Myocyte (in vitro differentiated cells): ENCODE data around the gene DGKB. TPM values are rescaled to one million over a fixed set of nuclear protein-coding genes. Genes with fewer than 3 reads are reported as not detected.
A peak's percentile ranks its signal among the peaks of the same experiment; 100 is the strongest.

ENCODE experiments used
- DNase-seq: peaks from one replicate; pipeline ENCODE4 v3.0.0-alpha.2; 2012; ENCODE audit warnings: low read depth
- total RNA-seq: library from RNA; depleted of rRNA; stranded (reverse); fragments of >200 nt; gene quantifications from 2 replicates; pipeline ENCODE4 v1.2.3, GENCODE V29; 2014

DGKB gene
- total RNA-seq, 1 donor from 2014 or later, result 3.7 TPM

DNA sequence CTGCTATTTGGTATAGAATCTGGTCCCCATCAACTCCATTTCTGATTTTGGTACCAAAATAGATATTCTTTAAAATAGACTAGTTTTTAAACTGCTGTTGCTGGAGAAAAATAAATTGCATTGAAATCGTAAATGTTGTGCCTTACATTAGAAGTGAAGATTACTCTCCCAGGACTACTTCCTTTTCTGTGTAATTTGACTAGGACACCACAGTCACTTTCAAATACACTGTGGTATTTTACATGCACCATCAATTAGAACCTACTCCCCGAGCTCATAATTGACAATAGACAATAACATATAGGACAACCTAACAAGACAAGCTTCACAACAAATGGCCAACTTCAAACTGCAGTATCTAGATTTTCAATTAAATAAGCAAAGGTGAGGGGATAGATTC, 211.5 kb downstream of the DGKB start:
- DNase-seq, result no peak

DNA sequence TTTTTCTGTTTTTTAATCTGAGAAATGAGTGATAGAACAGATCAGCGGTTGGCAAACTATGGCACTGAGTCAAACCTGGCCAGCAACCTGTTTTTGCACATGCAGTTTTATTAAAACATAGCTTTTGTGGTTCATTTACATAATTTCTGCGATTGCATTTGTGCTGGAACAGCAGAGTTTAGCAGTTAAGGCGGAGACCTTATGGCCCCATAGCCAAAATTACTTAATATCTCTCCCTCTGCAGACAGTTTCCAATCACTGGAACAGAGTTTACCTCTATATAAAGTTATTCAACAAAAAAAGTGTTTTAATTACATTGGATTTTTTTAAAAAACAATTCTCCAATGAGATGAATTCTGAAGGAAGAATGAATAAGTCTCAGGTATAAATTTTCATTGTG, 212.1 kb downstream of the DGKB start:
- DNase-seq, result no peak

DNA sequence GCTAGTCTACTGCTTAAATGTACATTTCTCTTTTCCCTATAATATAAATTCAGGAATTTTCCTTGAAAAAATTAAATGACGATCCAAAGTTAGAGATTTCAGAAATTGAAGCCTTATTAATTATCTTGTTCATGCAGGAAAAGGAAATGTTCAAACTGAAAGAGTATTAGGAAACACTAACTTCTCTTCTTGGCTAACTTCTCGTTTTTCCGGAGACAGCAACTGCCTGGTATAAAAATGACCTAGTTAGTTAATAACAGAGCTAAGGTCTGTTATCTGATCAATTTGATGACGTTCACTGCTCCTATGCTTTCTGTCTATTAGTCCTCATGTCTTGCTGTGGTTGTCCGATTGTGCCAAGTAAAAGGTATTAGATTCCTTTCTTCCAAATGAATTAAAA, 212.5 kb downstream of the DGKB start:
- DNase-seq, result no peak

DNA sequence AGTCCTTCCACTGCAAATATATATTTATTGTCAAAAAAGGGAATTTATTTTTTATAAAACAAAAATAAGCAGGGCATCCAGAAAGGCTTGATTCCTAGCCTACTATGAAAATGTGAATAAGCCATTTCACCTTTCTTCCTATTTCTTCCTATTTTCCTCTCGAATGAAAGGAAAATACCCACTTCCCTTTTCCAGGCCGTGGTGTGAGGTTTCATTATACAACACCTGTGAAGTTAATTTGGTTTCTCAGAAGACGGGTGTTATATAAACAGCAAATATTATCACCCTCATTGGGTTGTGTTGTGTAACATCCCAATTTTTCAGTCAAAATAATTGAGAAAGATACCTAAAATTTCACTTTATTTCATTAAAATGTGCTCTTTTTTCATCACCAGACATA, 214.3 kb downstream of the DGKB start:
- DNase-seq, result no peak

DNA sequence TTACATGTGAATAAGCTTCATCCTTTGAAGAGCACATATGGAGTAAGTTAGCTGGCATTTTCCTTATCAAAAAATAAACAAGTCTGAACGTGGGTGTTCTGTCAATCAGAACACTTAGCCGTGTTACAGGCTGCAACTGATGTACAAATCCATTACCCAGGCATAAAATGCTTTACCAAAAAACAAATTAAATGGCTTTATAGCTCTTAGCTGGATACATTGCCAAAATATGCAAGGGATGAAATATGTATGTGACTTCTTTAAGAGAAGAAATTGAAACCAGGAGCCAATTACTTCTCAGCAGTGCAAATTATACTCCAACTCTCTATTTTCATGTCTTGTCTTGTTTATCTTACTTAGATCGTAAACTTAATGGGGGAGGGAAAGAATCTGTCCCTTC, 214.8 kb downstream of the DGKB start:
- DNase-seq, result no peak

DNA sequence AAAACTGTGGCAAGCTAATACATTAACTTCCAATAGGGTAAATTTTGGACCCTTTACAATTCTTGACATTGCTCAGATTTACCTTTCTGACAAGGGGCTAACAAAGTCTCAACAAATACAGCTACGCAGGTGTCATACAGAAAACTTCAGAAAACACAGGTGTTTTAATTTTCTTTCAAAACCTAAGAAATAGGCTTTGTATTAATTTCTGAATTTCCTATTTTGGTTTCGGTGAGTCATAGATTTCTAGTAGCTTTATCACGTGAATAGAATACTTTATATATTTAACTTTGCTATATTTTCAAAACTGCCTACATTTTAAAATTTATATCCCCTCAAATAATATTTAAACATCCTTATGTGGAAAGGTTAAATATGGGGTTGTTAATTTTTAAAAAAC, 215.3 kb downstream of the DGKB start:
- no peak for DNase-seq

DNA sequence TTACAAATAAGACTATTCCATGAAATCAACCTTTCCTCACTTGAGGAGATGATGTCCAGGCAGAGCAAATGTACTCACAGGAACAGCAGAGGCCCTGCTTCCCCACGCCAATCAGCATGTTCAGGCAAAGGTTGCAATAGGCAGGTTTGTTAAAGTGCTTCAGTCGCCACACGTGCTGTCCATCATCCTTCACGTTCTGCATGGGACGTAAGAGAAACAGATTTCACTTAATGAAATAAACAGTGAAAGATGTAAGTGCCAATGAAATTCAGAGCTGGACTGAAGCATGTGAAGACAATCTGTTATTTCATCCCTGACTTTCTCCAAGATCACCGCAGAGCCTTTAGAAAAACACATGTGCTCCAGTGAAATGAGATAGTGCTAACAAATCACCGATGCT, 217.4 kb downstream of the DGKB start:
- peak; percentile 29 for DNase-seq

DNA sequence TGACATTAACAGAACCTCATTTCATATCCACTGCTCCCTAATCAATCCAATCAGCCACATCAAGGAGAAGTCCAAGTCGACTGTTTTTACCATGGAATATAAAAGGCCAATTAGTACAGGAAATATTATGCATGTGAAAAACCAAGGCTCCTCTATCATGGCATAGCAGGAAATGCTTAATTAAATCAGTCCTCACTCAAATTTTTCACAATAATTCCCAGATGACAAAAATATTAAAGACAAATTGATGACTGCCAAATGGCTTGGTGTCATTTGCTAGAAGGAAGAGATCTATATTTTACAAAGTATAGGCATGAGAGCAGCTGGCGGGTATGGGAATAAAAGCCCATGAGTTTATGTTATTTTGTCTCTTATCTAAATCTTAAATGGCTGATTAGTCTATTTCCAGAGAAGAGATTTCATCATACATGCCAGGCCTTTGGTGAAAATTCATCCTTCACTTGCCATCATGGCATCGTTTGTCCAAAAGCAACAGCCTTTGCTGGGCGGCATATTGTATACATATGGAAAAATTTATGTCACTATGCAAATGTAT, 219.6 kb downstream of the DGKB start:
- DNase-seq, result no peak

DNA sequence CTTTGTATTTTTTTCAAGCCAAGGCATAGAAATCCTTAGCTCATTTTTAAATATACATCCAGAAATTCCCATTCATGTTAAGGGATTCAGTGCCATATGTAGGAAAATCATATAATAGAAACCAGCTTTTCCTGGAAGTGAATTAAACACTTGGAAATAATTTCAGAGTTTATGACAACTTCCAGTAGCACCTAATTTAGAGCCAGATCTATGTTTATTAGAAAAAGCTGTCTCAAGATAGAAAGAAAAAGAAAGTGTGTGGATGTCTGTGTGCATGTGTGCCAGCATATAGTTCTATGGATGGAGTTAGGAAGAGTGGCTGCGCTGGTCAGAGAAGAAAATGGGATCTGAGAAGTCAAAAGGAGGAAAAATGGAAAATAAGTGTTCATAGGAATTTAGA, 225.7 kb downstream of the DGKB start:
- DNase-seq, result no peak

DNA sequence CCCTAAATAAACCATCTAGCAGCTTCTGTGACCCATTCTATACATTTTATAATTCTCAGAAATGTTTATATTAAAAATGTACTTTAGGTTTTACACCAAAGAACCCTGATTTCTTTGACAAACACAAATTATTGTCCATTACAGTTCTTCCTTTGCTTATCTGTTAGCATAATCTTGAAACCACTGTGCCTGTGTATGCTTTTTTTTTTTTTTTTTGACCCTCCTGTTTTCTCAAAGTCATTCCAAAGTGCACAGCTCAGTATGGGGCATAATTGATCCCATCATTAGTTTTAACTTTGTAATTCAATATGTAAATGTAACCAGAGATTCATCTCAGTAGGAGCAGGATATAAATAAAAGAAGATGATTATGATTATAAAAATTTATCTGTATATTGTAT, 229.3 kb downstream of the DGKB start:
- DNase-seq, result no peak

DNA sequence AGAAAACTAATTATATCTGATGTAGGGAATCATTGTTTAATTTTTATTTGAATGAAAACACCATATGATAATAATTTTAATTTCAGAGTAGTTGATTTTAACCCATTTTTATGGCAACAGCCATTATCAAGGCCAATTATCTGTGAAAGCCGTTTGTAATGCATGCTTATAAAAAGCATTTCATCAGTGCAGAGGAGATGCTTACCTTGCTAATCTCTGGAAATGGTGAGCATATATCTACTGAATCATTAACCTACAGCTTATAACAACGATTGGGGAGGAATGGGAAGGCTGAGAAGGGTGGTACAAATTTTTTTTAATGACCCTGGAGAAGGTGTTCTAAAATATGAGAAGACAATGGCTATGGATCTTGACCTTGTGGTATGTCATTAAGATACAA, 235.6 kb downstream of the DGKB start:
- DNase-seq, result no peak

DNA sequence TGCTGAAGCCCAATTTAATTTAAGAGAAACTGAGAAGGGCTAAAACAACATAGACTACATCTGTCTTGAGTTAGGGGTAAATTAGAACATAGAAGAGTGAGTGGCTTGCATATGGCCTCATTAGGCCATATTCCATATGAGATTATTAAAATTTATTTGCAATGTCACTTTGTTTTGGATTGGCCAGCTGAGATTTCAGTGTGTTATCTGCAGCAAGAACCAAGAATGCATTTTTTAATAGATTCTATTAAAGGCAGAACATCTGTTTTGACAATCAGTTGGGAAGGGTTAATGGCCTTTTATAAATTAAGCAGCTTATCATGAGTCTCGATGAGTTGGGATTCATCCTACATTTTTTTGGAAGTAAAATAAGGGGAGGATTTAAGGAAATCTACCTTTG, 236.2 kb downstream of the DGKB start:
- no peak for DNase-seq

DNA sequence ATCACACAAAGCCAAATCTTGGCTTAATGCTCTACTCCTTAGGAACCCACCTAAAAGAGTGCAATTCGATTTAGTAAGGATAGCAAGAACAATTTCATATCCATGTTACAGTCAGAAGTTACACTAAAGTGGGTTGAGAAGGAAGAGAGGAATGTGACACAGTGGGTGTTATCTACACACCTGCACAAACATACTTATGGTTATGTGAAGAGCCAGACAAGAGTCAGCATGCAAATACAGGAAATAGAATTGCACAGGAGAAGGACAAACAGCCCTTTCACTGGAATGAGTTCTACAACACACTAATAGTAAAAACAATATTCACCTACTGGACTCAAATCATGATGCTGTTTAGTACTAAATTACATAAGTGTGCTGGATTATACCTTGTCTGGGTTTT, 262.8 kb downstream of the DGKB start:
- DNase-seq, result no peak

DNA sequence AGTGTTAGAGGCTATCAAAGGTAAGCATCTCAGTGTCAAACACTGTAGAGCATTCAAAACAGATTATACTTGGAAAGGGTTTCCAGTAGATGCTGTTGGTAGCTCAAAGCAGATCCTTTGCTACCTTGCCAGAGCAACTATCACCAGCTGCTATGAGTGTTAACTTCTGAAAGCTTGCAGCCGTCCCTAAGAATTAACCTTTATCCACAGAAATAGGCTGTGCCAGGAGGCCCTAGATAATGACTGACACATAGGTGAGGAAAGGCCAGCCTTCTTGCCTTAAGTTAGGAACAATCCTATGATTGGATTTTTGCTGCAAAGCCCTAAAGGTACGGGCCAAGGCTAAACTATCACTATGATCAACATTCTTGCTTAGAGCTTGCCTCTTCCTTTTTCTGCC, 263.2 kb downstream of the DGKB start:
- DNase-seq, result no peak

DNA sequence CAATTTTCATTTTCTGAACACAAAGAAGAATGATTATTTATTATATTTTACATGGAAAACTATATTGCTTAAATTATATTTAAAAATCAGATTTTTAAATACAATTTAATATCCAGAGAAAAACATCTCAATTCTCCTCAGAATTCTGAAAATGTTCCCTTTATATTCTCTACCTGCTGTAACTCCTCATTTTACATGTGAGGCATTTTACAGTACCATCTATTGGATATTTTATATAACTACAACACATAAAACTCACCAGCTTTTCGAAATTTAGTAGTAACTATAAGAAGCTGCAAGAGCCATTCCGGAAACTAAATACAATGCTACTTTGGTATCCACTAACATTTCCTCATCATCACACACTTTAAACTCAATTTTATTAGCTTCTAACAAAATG, 264.6 kb downstream of the DGKB start:
- no peak for DNase-seq

DNA sequence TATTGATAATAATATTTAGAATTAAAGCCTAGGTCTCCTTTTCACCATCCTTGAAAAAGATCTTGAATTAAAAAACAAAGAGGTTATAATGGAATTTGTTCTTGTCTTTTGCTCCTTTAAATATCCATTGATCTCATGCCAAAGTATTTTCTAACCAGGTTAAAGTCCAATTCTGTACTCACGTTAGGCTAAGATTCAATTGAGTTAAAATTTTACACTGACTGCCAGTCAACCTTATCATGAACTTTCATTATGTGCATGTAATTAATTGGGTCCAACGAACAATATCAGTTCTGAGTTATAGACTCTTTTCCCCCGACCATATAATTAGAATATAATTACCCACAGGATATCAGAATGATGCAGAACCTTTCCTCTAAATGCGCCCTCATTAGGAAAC, 266.6 kb downstream of the DGKB start:
- DNase-seq, result no peak

DNA sequence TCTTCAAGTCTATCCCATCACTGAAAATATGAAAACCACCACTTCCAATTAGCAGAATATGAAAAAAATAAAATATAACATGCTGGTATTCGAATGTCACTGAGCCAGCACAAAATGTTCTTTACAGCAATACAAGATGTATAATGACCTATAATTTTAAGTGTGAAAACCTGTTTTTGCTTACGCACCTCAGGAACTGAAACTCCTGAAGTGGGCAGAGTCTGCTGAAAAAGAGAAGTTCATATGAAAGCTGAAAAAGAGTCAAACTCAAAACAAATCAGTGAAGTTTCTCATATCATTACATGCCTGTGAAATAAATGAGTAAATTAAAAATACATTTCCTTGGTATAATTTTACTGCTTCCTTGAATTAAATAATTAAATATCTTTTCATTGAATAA, 272.5 kb downstream of the DGKB start:
- DNase-seq, result no peak

DNA sequence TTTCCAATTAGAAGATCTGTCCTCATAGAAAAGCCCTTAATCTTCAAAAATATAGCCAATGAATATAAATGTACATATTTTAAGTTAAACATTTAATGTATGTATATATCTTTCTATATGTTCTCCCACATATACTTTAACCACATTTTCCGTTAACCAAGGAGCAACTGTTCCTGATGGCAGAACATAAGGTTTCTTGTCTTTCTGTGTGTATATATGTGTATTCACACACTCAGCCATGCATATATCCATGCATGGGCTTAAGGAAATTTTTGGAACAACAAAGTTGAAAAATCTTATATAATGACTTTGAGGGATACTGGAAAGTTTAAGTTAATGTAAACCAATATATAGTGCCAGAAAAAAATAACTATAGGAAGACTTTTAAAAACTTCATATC, 274.0 kb downstream of the DGKB start:
- no peak for DNase-seq

DNA sequence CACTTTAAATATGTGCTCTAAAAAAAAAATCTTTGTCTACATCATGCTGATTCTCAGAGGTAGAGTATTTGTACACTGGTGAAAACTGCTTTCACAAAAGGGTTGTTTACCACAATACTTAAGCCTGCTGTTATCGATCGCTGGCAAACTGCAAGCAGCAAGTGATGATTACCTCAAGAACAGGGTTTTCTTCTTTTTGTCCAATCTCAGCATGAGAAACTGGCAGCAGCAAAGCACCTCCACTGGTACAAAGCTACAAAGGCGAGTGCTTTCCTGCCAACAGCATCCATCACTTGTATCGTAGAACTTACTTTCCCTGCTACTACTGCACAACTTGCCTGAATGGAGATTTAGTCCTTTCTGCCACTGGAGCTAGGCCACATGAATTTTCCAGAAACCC, 276.5 kb downstream of the DGKB start:
- no peak for DNase-seq

DNA sequence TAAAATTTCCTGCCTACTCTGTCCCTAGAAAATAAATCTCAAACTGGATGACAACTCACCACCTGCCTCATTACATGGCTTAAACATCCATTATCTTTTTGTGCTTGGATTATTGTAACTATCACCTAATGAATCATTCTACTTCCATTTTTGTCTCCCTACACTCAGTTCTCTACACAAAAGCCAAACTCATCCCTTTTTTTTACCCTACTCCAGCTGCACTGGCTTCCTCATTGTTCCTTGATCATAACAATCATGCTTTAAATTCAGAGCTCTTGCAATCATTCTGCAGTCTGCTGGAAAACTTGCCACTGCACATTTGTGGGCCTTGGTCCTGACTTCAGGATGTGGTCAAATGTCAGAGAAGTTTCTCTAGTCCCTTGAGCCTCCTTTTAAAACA, 280.0 kb downstream of the DGKB start:
- DNase-seq, result no peak

DNA sequence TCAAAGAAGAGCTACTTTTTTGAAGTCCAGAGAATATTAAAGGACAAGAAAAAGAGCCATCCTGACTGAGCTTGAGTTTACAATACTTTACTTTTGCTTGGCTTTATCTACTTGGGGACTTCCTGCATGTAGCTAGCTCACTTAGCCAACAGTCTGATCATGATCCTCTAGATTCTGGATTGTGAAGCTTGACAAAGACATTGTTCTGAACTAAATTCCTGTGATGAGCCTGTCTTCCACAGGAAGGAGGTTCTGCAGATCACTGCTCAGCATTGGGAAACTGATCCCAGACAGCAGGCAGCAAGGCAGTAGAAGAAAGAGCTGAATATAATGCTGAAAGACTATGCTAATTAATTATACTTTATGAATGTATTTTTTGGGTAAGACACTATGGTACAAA, 296.4 kb downstream of the DGKB start:
- DNase-seq, result peak; percentile 45

DNA sequence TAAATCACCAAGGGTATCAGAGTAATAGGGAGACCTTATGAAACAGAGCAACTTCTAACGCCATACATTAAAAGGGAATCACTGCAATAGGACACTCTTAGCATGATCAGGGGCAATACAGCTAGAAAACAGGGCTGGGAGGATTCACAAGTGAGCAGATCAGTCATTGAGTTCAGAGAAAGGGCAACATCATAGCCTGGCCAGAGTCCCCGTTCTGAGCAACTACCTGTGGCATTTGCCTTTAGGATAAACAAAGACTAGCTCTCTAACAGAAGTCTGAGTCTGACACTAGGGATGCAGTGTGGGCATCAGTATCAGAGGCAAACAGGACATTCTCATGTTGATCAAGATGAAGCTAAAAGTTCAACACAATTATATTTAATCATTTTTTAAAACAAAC, 297.9 kb downstream of the DGKB start:
- DNase-seq, result no peak

DNA sequence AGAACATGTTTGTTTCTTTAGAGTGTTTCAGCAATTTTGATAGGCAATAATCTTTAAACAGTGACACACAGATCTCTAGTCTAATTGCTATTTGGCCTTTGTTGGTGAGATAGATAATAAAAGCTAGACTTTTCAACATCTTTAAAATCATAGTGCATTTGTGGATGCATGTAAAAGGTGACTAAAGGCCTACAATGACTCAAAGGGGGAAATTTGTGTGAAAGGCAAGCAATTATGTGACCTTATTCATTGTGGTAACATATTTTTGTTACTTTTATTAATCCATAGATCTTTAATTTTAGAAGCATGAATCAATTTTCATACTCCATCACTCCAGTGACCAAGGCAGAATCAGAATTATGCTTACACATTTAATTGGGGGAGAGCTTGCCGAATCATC, 299.7 kb downstream of the DGKB start:
- DNase-seq, result no peak

DNA sequence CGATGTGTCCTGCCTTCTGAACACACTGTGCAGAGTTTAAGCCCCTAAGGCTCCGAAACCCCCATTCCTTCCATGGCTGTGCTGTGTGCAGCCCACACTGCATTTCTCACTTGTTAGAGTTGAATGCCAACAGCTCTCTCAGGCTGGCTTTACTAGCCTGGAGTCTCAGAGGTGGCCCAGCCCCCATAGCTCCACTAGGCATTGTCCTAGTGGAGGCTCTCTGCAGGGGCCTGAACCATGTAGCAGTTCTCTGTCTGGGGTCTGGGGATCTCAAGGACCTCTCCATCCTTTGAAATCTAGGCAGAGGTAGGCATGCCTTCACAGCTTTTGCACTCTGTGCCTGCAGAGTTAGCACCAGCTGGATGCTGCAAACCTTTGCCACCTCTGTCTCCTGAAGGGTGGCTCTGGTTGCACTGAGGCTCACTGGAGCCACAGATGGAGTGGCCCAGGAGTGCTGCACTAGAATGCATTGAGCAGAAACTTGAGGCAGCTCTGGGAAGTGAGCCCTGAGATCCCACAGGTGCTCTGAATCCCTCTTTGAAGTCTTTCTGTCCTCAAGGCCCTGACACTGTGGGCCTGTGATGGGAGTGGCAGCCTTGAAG, 301.7 kb downstream of the DGKB start:
- no peak for DNase-seq
